Muscle layer of duodenum (tissue), 2 donors: ENCODE results near the gene NNT.

Experiments
- H3K27ac ChIP-seq: one replicate; pipeline ENCODE4 v1.7.0; 2013; ENCODE audit warnings: mild to moderate bottlenecking, low read length
- H3K27me3 ChIP-seq: one replicate; pipeline ENCODE4 v1.7.0; 2013; ENCODE audit warnings: low read depth, mild to moderate bottlenecking, control low read depth, low read length
- H3K36me3 ChIP-seq, 2 donors: one replicate each; pipeline ENCODE4 v1.7.0; 2013; ENCODE audit warnings: low read length in 2 of 2, control low read depth in 1 of 2, mild to moderate bottlenecking in 1 of 2; ENCODE audit not compliant: insufficient read depth in 2 of 2, control insufficient read depth in 1 of 2
- H3K4me1 ChIP-seq, 2 donors: one replicate each; pipeline ENCODE4 v1.7.0; 2013; ENCODE audit warnings: low read length in 2 of 2, mild to moderate bottlenecking in 2 of 2, control low read depth in 1 of 2, moderate library complexity in 1 of 2; ENCODE audit not compliant: insufficient read depth in 2 of 2, control insufficient read depth in 1 of 2
- H3K4me3 ChIP-seq, 2 donors: one replicate each; pipeline ENCODE4 v1.7.0; 2013; ENCODE audit warnings: low read length in 2 of 2, low read depth in 1 of 2, mild to moderate bottlenecking in 1 of 2
- H3K9me3 ChIP-seq, 2 donors: one replicate each; pipeline ENCODE4 v1.7.0; 2013; ENCODE audit warnings: low read length in 2 of 2, control low read depth in 1 of 2, mild to moderate bottlenecking in 1 of 2; ENCODE audit not compliant: control insufficient read depth in 1 of 2
- donor health status: healthy.

Gene NNT

GRCh38 chr5:43613370-43613769 is 10.4 kb downstream of the NNT start:
- no peaks in the 10 kb centered on the region for H3K9me3 ChIP-seq
- no peak overlapping the region for H3K4me3 ChIP-seq
- H3K4me1 ChIP-seq, result no peaks in the 10 kb centered on the region
- peaks cover 35 to 59% of the 10 kb centered on the region in 2 donors for H3K36me3 ChIP-seq
- H3K27ac ChIP-seq, result no peak overlapping the region
- H3K27me3 ChIP-seq, result no peaks in the 10 kb centered on the region

GRCh38 chr5:43615445-43616184 is 12.6 kb downstream of the NNT start:
- Histone ChIP-seq H3K27ac (no peak overlapping the region), H3K36me3 (peaks cover 28 to 54% of the 10 kb centered on the region in 2 donors), H3K27me3 (no peaks in the 10 kb centered on the region), H3K4me3 (no peak overlapping the region), H3K9me3 (no peaks in the 10 kb centered on the region), H3K4me1 (no peaks in the 10 kb centered on the region)

GRCh38 chr5:43616535-43616934 is 13.6 kb downstream of the NNT start:
- Histone ChIP-seq H3K36me3 (peaks cover 29 to 53% of the 10 kb centered on the region in 2 donors), H3K27me3 (no peaks in the 10 kb centered on the region)

GRCh38 chr5:43619380-43619779 is 16.4 kb downstream of the NNT start:
- Histone ChIP-seq H3K4me3 (no peak overlapping the region), H3K36me3 (peaks cover 15 to 37% of the 10 kb centered on the region in 2 donors), H3K9me3 (no peaks in the 10 kb centered on the region), H3K4me1 (no peaks in the 10 kb centered on the region), H3K27me3 (no peaks in the 10 kb centered on the region), H3K27ac (no peak overlapping the region)

More at GRCh38 chr5:43616535-43616934, 13.6 kb downstream of the NNT start:
- Histone ChIP-seq H3K9me3 (no peaks in the 10 kb centered on the region), H3K4me3 (no peak overlapping the region), H3K4me1 (no peaks in the 10 kb centered on the region), H3K27ac (no peak overlapping the region)

GRCh38 chr5:43619911-43620310 is 16.9 kb downstream of the NNT start:
- H3K4me1 ChIP-seq, result no peaks in the 10 kb centered on the region
- peaks cover 15 to 37% of the 10 kb centered on the region in 2 donors for H3K36me3 ChIP-seq
- no peaks in the 10 kb centered on the region for H3K27me3 ChIP-seq
- no peaks in the 10 kb centered on the region for H3K9me3 ChIP-seq
- no peak overlapping the region for H3K27ac ChIP-seq
- H3K4me3 ChIP-seq, result no peak overlapping the region

- Histone ChIP-seq H3K4me3 (no peak overlapping the region), H3K27ac (no peak overlapping the region), H3K9me3 (no peaks in the 10 kb centered on the region), H3K4me1 (no peaks in the 10 kb centered on the region), H3K36me3 (peaks cover 15 to 33% of the 10 kb centered on the region in 2 donors), H3K27me3 (no peaks in the 10 kb centered on the region)
Measured at GRCh38 chr5:43620944-43621505, 18.0 kb downstream of the NNT start.

- peaks cover 12 to 28% of the 10 kb centered on the region in 2 donors for H3K36me3 ChIP-seq
- H3K4me1 ChIP-seq, result peaks cover 0 to 2% of the 10 kb centered on the region in 2 donors
- no peaks in the 10 kb centered on the region for H3K9me3 ChIP-seq
- H3K27me3 ChIP-seq, result no peaks in the 10 kb centered on the region
- no peak overlapping the region for H3K4me3 ChIP-seq
- H3K27ac ChIP-seq, result no peak overlapping the region
Measured at GRCh38 chr5:43622074-43622473, 19.1 kb downstream of the NNT start.

- Histone ChIP-seq H3K36me3 (peaks cover 9 to 20% of the 10 kb centered on the region in 2 donors), H3K27me3 (no peaks in the 10 kb centered on the region), H3K27ac (no peak overlapping the region), H3K9me3 (no peaks in the 10 kb centered on the region), H3K4me1 (peaks cover 0 to 4% of the 10 kb centered on the region in 2 donors), H3K4me3 (no peak overlapping the region)
Measured at GRCh38 chr5:43623048-43623680, 20.2 kb downstream of the NNT start.

- Histone ChIP-seq H3K36me3 (peaks cover 5 to 7% of the 10 kb centered on the region in 2 donors), H3K4me1 (peaks cover 0 to 14% of the 10 kb centered on the region in 2 donors), H3K27me3 (no peaks in the 10 kb centered on the region), H3K27ac (no peak overlapping the region), H3K9me3 (no peaks in the 10 kb centered on the region), H3K4me3 (no peak overlapping the region)
Measured at GRCh38 chr5:43627028-43627427, 24.0 kb downstream of the NNT start.

- H3K4me1 ChIP-seq, result peaks cover 0 to 14% of the 10 kb centered on the region in 2 donors
- H3K36me3 ChIP-seq, result peaks cover 4 to 24% of the 10 kb centered on the region in 2 donors
- H3K27me3 ChIP-seq, result no peaks in the 10 kb centered on the region
- no peaks in the 10 kb centered on the region for H3K9me3 ChIP-seq
- H3K27ac ChIP-seq, result no peak overlapping the region
- H3K4me3 ChIP-seq, result no peak overlapping the region
Measured at GRCh38 chr5:43631182-43631910, 28.4 kb downstream of the NNT start.

GRCh38 chr5:43634621-43635020 is 31.6 kb downstream of the NNT start:
- no peaks in the 10 kb centered on the region for H3K9me3 ChIP-seq
- H3K4me3 ChIP-seq, result no peak overlapping the region
- no peaks in the 10 kb centered on the region for H3K27me3 ChIP-seq
- peaks cover 0 to 22% of the 10 kb centered on the region in 2 donors for H3K36me3 ChIP-seq
- no peak overlapping the region for H3K27ac ChIP-seq
- peaks cover 0 to 10% of the 10 kb centered on the region in 2 donors for H3K4me1 ChIP-seq
